Measurements from ENCODE around the gene GSTM1.
"Not testable (repeated sequence)": the region's sequence is repeated elsewhere in the genome, so short reads cannot be mapped to it uniquely, and the experiment has no call there.

GSTM1 gene

GRCh38 chr1:109704173-109704572 lies 16.6 kb downstream of the GSTM1 start:
- DNase-seq = no peak

GRCh38 chr1:109705411-109705810 lies 17.8 kb downstream of the GSTM1 start:
- no peak for DNase-seq

GRCh38 chr1:109708949-109709348 lies 21.3 kb downstream of the GSTM1 start:
- not testable (repeated sequence) for DNase-seq

GRCh38 chr1:109709822-109710221 lies 22.2 kb downstream of the GSTM1 start:
- DNase-seq = not testable (repeated sequence)

- not testable (repeated sequence) for DNase-seq
Measured at GRCh38 chr1:109711593-109712320, 24.1 kb downstream of the GSTM1 start, which contains the start of gene GSTM5. Gene GSTM5, plus strand, starts transcription at chr1:109712251. Its CDS starts 62 bp downstream, at chr1:109712313.

- no peak for DNase-seq
Measured at GRCh38 chr1:109712321-109712864, 24.8 kb downstream of the GSTM1 start.

- no peak for DNase-seq
Measured at GRCh38 chr1:109713636-109714035, 26.0 kb downstream of the GSTM1 start.

- no peak for DNase-seq
Measured at GRCh38 chr1:109714661-109715372, 27.2 kb downstream of the GSTM1 start.

- no peak for DNase-seq
Measured at GRCh38 chr1:109716121-109716520, 28.5 kb downstream of the GSTM1 start.

- DNase-seq = no peak
Measured at GRCh38 chr1:109716570-109717090, 29.0 kb downstream of the GSTM1 start.

GRCh38 chr1:109717729-109718128 lies 30.1 kb downstream of the GSTM1 start:
- DNase-seq = no peak

GRCh38 chr1:109718495-109718894 lies 30.9 kb downstream of the GSTM1 start:
- DNase-seq = no peak

GRCh38 chr1:109719337-109719837 lies 31.8 kb downstream of the GSTM1 start:
- no peak for DNase-seq

- DNase-seq = no peak
Measured at GRCh38 chr1:109721042-109721441, 33.4 kb downstream of the GSTM1 start.

- DNase-seq = no peak
Measured at GRCh38 chr1:109721971-109722370, 34.4 kb downstream of the GSTM1 start.

- DNase-seq = no peak
Measured at GRCh38 chr1:109722908-109723691, 35.5 kb downstream of the GSTM1 start.

GRCh38 chr1:109724933-109725332 lies 37.3 kb downstream of the GSTM1 start:
- no peak for DNase-seq

- no peak for DNase-seq
Measured at GRCh38 chr1:109725510-109725909, 37.9 kb downstream of the GSTM1 start.

GRCh38 chr1:109726007-109726406 lies 38.4 kb downstream of the GSTM1 start:
- no peak for DNase-seq

- no peak for DNase-seq
Measured at GRCh38 chr1:109726728-109727373, 39.2 kb downstream of the GSTM1 start.

GRCh38 chr1:109728870-109729269 lies 41.3 kb downstream of the GSTM1 start:
- DNase-seq = no peak

- no peak for DNase-seq
Measured at GRCh38 chr1:109730666-109731065, 43.0 kb downstream of the GSTM1 start.
